ENCODE data around the gene DLL3. TPM values are rescaled to one million over a fixed set of nuclear protein-coding genes. Genes with fewer than 3 reads are reported as not detected.

The DLL3 gene
- total RNA-seq, 1 donor: 0.09 TPM

DNA sequence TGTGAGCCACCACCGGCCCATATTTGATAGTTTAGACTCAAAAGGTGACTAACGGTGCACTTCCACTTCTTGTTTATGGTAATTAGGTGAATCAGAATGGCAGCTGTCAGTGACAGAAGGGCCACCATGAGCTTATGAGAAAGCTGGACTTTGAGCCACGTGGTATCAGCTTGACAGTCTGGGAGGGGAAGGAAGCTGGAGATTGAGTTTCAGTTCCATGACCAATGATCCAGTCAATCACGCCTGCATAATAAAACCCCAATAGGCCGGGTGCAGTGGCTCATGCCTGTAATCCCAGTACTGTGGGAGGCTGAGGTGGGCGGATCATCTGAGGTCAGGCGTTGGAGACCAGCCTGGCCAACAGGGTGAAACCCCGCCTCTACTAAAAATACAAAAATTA is 25.7 kb downstream of the DLL3 start:
- H3K4me3 ChIP-seq (ENCODE audit: low read depth, low read length): no peak overlapping the region
- DNase-seq (ENCODE audit: low read depth): no peak
- TF ChIP-seq, protein P1, sequence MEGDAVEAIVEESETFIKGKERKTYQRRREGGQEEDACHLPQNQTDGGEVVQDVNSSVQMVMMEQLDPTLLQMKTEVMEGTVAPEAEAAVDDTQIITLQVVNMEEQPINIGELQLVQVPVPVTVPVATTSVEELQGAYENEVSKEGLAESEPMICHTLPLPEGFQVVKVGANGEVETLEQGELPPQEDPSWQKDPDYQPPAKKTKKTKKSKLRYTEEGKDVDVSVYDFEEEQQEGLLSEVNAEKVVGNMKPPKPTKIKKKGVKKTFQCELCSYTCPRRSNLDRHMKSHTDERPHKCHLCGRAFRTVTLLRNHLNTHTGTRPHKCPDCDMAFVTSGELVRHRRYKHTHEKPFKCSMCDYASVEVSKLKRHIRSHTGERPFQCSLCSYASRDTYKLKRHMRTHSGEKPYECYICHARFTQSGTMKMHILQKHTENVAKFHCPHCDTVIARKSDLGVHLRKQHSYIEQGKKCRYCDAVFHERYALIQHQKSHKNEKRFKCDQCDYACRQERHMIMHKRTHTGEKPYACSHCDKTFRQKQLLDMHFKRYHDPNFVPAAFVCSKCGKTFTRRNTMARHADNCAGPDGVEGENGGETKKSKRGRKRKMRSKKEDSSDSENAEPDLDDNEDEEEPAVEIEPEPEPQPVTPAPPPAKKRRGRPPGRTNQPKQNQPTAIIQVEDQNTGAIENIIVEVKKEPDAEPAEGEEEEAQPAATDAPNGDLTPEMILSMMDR (IDR thresholded peaks at IDR 0.05; ENCODE audit: insufficient read depth, low read length): no peak

- TF ChIP-seq, protein P1 (IDR thresholded peaks at IDR 0.05; ENCODE audit: insufficient read depth, low read length): no peak
- H3K4me3 ChIP-seq (ENCODE audit: low read depth, low read length): no peak overlapping the region
- no peak for DNase-seq (ENCODE audit: low read depth)
Observed at GRCh38 chr19:39525205-39525604, 26.5 kb downstream of the DLL3 start.

GRCh38 chr19:39531834-39532232 is 33.1 kb downstream of the DLL3 start:
- DNase-seq (ENCODE audit: low read depth): peak; percentile 10
- peak overlapping the region; percentile 92 for H3K4me3 ChIP-seq (ENCODE audit: low read depth, low read length)
- TF ChIP-seq, protein P1 (IDR thresholded peaks at IDR 0.05; ENCODE audit: insufficient read depth, low read length): no peak

DNA sequence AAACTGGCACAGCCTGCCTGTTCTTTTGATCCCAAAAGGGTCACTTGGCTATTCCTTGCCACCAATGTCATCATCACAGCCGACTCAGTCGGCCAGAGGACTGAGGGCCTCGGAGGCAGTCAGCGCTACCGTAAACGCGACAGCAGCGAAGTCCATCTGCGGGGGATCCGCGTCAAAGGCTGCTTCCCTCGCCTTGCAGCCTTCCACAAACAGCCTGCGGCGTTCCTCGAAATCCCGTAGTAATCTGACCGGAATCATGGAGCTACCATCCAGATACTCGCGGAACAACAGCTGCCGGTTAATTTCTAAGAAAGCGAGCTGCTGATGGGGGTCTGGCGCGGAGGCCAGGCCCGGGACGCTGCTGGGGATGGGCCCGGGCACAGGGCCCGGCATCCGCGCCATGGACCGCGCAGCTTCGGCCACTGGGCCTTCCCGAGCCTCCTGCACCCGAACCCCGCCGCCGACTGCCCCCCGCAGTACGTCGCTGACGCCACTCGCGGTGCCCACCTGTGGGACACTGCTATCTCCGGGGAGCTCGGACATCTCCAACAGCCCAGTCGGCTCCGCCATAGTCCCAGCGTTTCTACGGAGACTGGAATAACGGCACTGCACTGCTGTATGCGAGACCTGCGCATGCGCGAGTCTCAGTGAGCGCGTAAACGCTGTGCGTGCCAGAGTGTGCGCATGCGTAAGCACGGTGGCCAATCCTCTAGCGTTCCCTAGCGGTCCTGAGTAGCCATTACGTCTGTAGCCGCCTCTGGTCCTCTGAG is 33.7 kb downstream of the DLL3 start, which contains the start of gene EID2B:
Gene EID2B (minus strand): TSS at position 620 of the 770 bp plus-strand sequence. CDS start 50 bp downstream, at position 570.
- DNase-seq (ENCODE audit: low read depth): peak; percentile 97
- H3K4me3 ChIP-seq (ENCODE audit: low read depth, low read length): peak within 1 kb of the TSS; percentile 92
- TF ChIP-seq, protein P1 (IDR thresholded peaks at IDR 0.05; ENCODE audit: insufficient read depth, low read length): peak; percentile 98

DNA sequence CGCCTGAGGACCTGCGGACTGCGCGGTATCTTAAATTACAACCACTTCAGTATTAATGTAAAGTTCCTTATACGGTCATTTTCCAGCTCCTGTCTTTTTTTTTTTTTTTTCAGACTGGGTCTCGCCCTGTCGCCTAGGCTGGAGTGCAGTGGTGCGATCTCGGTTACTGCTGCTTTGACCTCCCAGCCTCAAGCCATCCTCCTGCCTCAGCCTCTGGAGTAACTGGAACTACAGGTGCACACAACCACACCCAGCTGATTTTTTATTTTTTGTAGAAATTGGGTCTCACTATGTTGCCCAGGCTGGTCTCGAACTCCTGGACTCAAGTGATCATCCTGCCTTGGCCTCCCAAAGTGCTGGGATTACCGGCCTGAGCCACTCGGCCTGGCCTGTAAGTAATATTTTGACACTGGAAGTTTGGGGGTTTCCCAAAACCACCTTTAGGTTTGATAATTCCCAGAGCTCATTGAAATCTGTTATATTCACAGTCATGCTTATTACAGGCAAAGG is 34.3 kb downstream of the DLL3 start:
- no peak overlapping the region for H3K4me3 ChIP-seq (ENCODE audit: low read depth, low read length)
- TF ChIP-seq, protein P1 (IDR thresholded peaks at IDR 0.05; ENCODE audit: insufficient read depth, low read length): no peak

GRCh38 chr19:39533791-39534190 is 35.0 kb downstream of the DLL3 start:
- TF ChIP-seq, protein P1 (IDR thresholded peaks at IDR 0.05; ENCODE audit: insufficient read depth, low read length): no peak
- no peak overlapping the region for H3K4me3 ChIP-seq (ENCODE audit: low read depth, low read length)
- no peak for DNase-seq (ENCODE audit: low read depth)

More for the DNA sequence above, 34.3 kb downstream of the DLL3 start:
- DNase-seq (ENCODE audit: low read depth): no peak

Data from fibroblast of the aortic adventitia (primary cell).